CMK (cell line): ENCODE measurements around the gene BBS7.

Source experiments
- DNase-seq: peaks from one replicate; pipeline ENCODE4 v3.0.0-alpha.2; 2010; ENCODE audit warnings: low read depth

Gene BBS7

GRCh38 chr4:121869841-121870822 is at the start of gene BBS7:
TSS of gene BBS7 (minus strand) at chr4:121870474. CDS start at chr4:121870313, 161 bp downstream.
- DNase-seq, result peak; percentile 88

GRCh38 chr4:121913667-121914066 is 43.4 kb upstream of the BBS7 start:
- no peak for DNase-seq

GRCh38 chr4:121908346-121908745 is 38.1 kb upstream of the BBS7 start:
- no peak for DNase-seq

GRCh38 chr4:121900132-121900983 is 30.1 kb upstream of the BBS7 start:
- DNase-seq, result peak; percentile 24

- no peak for DNase-seq
Measured at GRCh38 chr4:121898150-121898549, 27.9 kb upstream of the BBS7 start.

- no peak for DNase-seq
Measured at GRCh38 chr4:121888134-121888533, 17.9 kb upstream of the BBS7 start.

- DNase-seq, result no peak
Measured at GRCh38 chr4:121885115-121885514, 14.8 kb upstream of the BBS7 start.

- DNase-seq, result no peak
Measured at GRCh38 chr4:121881158-121881557, 10.9 kb upstream of the BBS7 start.

- DNase-seq, result no peak
Measured at GRCh38 chr4:121879135-121879534, 8.9 kb upstream of the BBS7 start.

- no peak for DNase-seq
Measured at GRCh38 chr4:121877041-121877773, 6.9 kb upstream of the BBS7 start.

- no peak for DNase-seq
Measured at GRCh38 chr4:121876070-121876469, 5.8 kb upstream of the BBS7 start.

- no peak for DNase-seq
Measured at GRCh38 chr4:121875652-121876051, 5.4 kb upstream of the BBS7 start.

- no peak for DNase-seq
Measured at GRCh38 chr4:121873604-121874003, 3.3 kb upstream of the BBS7 start.

- DNase-seq, result no peak
Measured at GRCh38 chr4:121863799-121864198, 6.5 kb downstream of the BBS7 start.

- no peak for DNase-seq
Measured at GRCh38 chr4:121861426-121861825, 8.8 kb downstream of the BBS7 start.

GRCh38 chr4:121860121-121860520 is 10.2 kb downstream of the BBS7 start:
- DNase-seq, result no peak

- no peak for DNase-seq
Measured at GRCh38 chr4:121851354-121851753, 18.9 kb downstream of the BBS7 start.

GRCh38 chr4:121846662-121847061 is 23.6 kb downstream of the BBS7 start:
- DNase-seq, result no peak

GRCh38 chr4:121842862-121843261 is 27.4 kb downstream of the BBS7 start:
- DNase-seq, result no peak

- no peak for DNase-seq
Measured at GRCh38 chr4:121838136-121838535, 32.1 kb downstream of the BBS7 start.

GRCh38 chr4:121829511-121829910 is 40.8 kb downstream of the BBS7 start:
- no peak for DNase-seq

- no peak for DNase-seq
Measured at GRCh38 chr4:121827853-121828252, 42.4 kb downstream of the BBS7 start.
